ENCODE measurements around the gene NOG. TPM values are rescaled to one million over a fixed set of nuclear protein-coding genes. Genes with fewer than 3 reads are reported as not detected.

Gene NOG
- total RNA-seq, 4 donors from 2014 or later, result 0.30 to 1.0 TPM; not detected in 2

DNA sequence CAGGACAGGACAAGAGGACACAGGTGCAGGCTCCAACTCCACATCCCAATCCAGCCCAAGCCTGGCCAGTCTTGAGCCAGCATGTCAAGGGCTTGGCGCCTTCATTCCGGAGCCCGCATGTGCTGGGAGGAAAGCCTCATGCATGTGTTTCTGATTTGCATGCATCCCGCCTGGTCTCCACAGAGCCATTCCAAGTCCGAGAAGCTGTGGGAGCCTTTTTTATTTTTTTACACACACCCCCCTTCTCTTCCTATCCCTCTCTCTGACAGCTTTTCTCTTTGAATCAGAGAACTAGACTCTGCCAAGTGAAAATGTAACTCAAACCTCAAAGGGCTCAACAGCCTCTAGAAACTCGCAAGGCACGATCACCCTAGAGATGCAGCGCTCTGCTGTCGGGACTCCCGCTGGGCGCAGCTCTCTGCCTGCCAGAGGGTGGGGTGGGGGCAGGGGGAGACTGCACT lies 45.1 kb downstream of the NOG start:
- Histone ChIP-seq H3K27me3 (peaks cover 15% of the 10 kb centered on the region), H3K4me1 (no peaks in the 10 kb centered on the region), H3K36me3 (no peaks in the 10 kb centered on the region), H3K4me3 (no peak overlapping the region), H3K9me3 (no peaks in the 10 kb centered on the region), H3K27ac (no peak overlapping the region)
- 34% methylated on average over 11 of the region's 11 CpGs for WGBS
- no peak for DNase-seq (ENCODE audit: low spot score in 2 of 2)
- TF ChIP-seq POLR2A (IDR thresholded peaks at IDR 0.05), result no peak
- TF ChIP-seq EP300 (IDR thresholded peaks at IDR 0.05), result no peak
- TF ChIP-seq POLR2AphosphoS5 (IDR thresholded peaks at IDR 0.05), result no peak
- TF ChIP-seq CTCF (IDR thresholded peaks at IDR 0.05), result no peak

- Histone ChIP-seq H3K4me3 (no peak overlapping the region), H3K4me1 (no peaks in the 10 kb centered on the region), H3K9me3 (no peaks in the 10 kb centered on the region), H3K36me3 (no peaks in the 10 kb centered on the region), H3K27me3 (peaks cover 14% of the 10 kb centered on the region), H3K27ac (no peak overlapping the region)
- DNase-seq (ENCODE audit: low spot score in 2 of 2), result no peak
- TF ChIP-seq CTCF (IDR thresholded peaks at IDR 0.05) (no peak), POLR2A (IDR thresholded peaks at IDR 0.05) (no peak), POLR2AphosphoS5 (IDR thresholded peaks at IDR 0.05) (no peak), EP300 (IDR thresholded peaks at IDR 0.05) (no peak)
- WGBS, result 84% methylated on average over 6 of the region's 6 CpGs
These were observed 46.0 kb downstream of the NOG start for GRCh38 chr17:56639517-56639916.

DNA sequence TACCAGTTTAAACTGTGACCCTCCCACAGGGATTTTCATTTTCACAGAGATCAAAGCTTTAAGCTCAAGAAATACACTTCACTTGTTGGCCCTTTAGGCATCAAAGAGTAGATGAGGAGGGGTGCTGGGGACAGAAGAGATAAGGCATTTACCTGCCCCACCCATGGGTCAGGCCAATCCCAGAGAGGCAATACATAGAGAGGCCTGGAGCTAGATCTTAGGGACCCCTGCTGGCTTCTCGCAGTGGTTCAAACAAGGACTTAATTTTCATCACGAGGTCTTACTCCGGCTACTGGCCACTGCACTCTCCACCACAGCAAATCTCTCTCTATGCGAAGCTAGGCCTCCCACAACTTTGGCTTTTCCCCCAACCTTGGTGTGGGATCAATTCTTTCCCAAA lies 46.6 kb downstream of the NOG start:
- Histone ChIP-seq H3K9me3 (no peaks in the 10 kb centered on the region), H3K27me3 (peaks cover 10% of the 10 kb centered on the region), H3K4me3 (no peak overlapping the region), H3K4me1 (no peaks in the 10 kb centered on the region), H3K27ac (no peak overlapping the region), H3K36me3 (no peaks in the 10 kb centered on the region)
- DNase-seq (ENCODE audit: low spot score in 2 of 2), result no peak
- TF ChIP-seq CTCF (IDR thresholded peaks at IDR 0.05) (no peak), POLR2AphosphoS5 (IDR thresholded peaks at IDR 0.05) (no peak), POLR2A (IDR thresholded peaks at IDR 0.05) (no peak)
- WGBS, result 85% methylated on average over 4 of the region's 4 CpGs

- Histone ChIP-seq H3K36me3 (no peaks in the 10 kb centered on the region), H3K27ac (no peak overlapping the region), H3K4me3 (no peak overlapping the region), H3K27me3 (peaks cover 10% of the 10 kb centered on the region), H3K9me3 (no peaks in the 10 kb centered on the region), H3K4me1 (no peaks in the 10 kb centered on the region)
- TF ChIP-seq POLR2A (IDR thresholded peaks at IDR 0.05) (no peak), CTCF (IDR thresholded peaks at IDR 0.05) (no peak), POLR2AphosphoS5 (IDR thresholded peaks at IDR 0.05) (no peak), EP300 (IDR thresholded peaks at IDR 0.05) (no peak)
- no peak for DNase-seq (ENCODE audit: low spot score in 2 of 2)
These were observed 47.9 kb downstream of the NOG start for GRCh38 chr17:56641373-56641772.

GRCh38 chr17:56641894-56642293 lies 48.4 kb downstream of the NOG start:
- H3K27ac ChIP-seq, result no peak overlapping the region
- no peak for TF ChIP-seq CTCF (IDR thresholded peaks at IDR 0.05)
- no peak for TF ChIP-seq POLR2AphosphoS5 (IDR thresholded peaks at IDR 0.05)
- no peak for TF ChIP-seq EP300 (IDR thresholded peaks at IDR 0.05)
- TF ChIP-seq POLR2A (IDR thresholded peaks at IDR 0.05), result no peak
- H3K9me3 ChIP-seq, result no peaks in the 10 kb centered on the region
- H3K36me3 ChIP-seq, result no peaks in the 10 kb centered on the region
- no peak overlapping the region for H3K4me3 ChIP-seq
- DNase-seq (ENCODE audit: low spot score in 2 of 2), result no peak
- no peaks in the 10 kb centered on the region for H3K4me1 ChIP-seq
- peaks cover 10% of the 10 kb centered on the region for H3K27me3 ChIP-seq
- 58% methylated on average over 2 of the region's 2 CpGs for WGBS

All from suprapubic skin (tissue), 4 donors.